ENCODE measurements around the gene CBX1. TPM values are rescaled to one million over a fixed set of nuclear protein-coding genes. Genes with fewer than 3 reads are reported as not detected.

Gene CBX1
- 61.3 and 64.6 TPM in 2 replicates for total RNA-seq

- peak; percentile 98 for DNase-seq
- Mint-ChIP-seq H3K27ac (peak within 1 kb of the TSS; percentile 89), H3K9me3 (no peaks in the 10 kb centered on the region), H3K4me3 (peak within 1 kb of the TSS; percentile 99), H3K36me3 (ENCODE audit: low read depth) (peaks cover 7% of the 10 kb centered on the region), H3K27me3 (no peaks in the 10 kb centered on the region), H3K4me1 (peaks cover 28% of the 10 kb centered on the region)
- intact Hi-C loops (cut with micrococcal nuclease), result loop anchor here (1.0 to 10.0 kb wide), 5 partner anchors 52 to 794 kb away; partner anchors contain the start of genes ATP5MC1, HOXB3, HOXB5 and NFE2L1
Observed at GRCh38 chr17:48101012-48101720, at the start of gene CBX1. TSS of gene CBX1 (minus strand) at chr17:48101478. CDS start at chr17:48077004, 24,474 bp downstream.

- Mint-ChIP-seq H3K36me3 (ENCODE audit: low read depth) (peaks cover 40% of the 10 kb centered on the region), H3K9me3 (no peaks in the 10 kb centered on the region), H3K27me3 (no peaks in the 10 kb centered on the region), H3K4me1 (no peaks in the 10 kb centered on the region), H3K4me3 (no peak overlapping the region), H3K27ac (no peak overlapping the region)
- intact Hi-C loops (cut with micrococcal nuclease), result no loop called here
- no peak for DNase-seq
Observed at GRCh38 chr17:48150597-48151001, 49.3 kb upstream of the CBX1 start.

GRCh38 chr17:48149787-48150463 is 48.6 kb upstream of the CBX1 start:
- no peak for DNase-seq
- no peak overlapping the region for H3K27ac Mint-ChIP-seq

GRCh38 chr17:48148854-48149786 is 47.8 kb upstream of the CBX1 start:
- H3K27ac Mint-ChIP-seq, result no peak overlapping the region
- H3K4me3 Mint-ChIP-seq, result no peak overlapping the region
- H3K27me3 Mint-ChIP-seq, result no peaks in the 10 kb centered on the region
- no peak for DNase-seq
- H3K4me1 Mint-ChIP-seq, result no peaks in the 10 kb centered on the region
- peaks cover 39% of the 10 kb centered on the region for H3K36me3 Mint-ChIP-seq (ENCODE audit: low read depth)
- intact Hi-C loops (cut with micrococcal nuclease), result no loop called here
- H3K9me3 Mint-ChIP-seq, result no peaks in the 10 kb centered on the region

More at GRCh38 chr17:48149787-48150463, 48.6 kb upstream of the CBX1 start:
- no peak overlapping the region for H3K4me3 Mint-ChIP-seq
- intact Hi-C loops (cut with micrococcal nuclease), result no loop called here
- H3K4me1 Mint-ChIP-seq, result no peaks in the 10 kb centered on the region
- peaks cover 39% of the 10 kb centered on the region for H3K36me3 Mint-ChIP-seq (ENCODE audit: low read depth)
- H3K9me3 Mint-ChIP-seq, result no peaks in the 10 kb centered on the region
- no peaks in the 10 kb centered on the region for H3K27me3 Mint-ChIP-seq

- Mint-ChIP-seq H3K4me3 (no peak overlapping the region), H3K9me3 (no peaks in the 10 kb centered on the region), H3K4me1 (peaks cover 3% of the 10 kb centered on the region), H3K36me3 (ENCODE audit: low read depth) (peaks cover 40% of the 10 kb centered on the region), H3K27me3 (no peaks in the 10 kb centered on the region), H3K27ac (peak overlapping the region; percentile 77)
- DNase-seq, result no peak
- intact Hi-C loops (cut with micrococcal nuclease), result no loop called here
Observed at GRCh38 chr17:48148029-48148770, 46.9 kb upstream of the CBX1 start.

- H3K4me1 Mint-ChIP-seq, result peaks cover 5% of the 10 kb centered on the region
- no peak overlapping the region for H3K4me3 Mint-ChIP-seq
- H3K9me3 Mint-ChIP-seq, result no peaks in the 10 kb centered on the region
- no peaks in the 10 kb centered on the region for H3K27me3 Mint-ChIP-seq
- peaks cover 36% of the 10 kb centered on the region for H3K36me3 Mint-ChIP-seq (ENCODE audit: low read depth)
- H3K27ac Mint-ChIP-seq, result peak overlapping the region; percentile 47
- intact Hi-C loops (cut with micrococcal nuclease), result no loop called here
- DNase-seq, result no peak
Observed at GRCh38 chr17:48144976-48145798, 43.9 kb upstream of the CBX1 start.

GRCh38 chr17:48144231-48144630 is 43.0 kb upstream of the CBX1 start:
- intact Hi-C loops (cut with micrococcal nuclease), result no loop called here
- no peak overlapping the region for H3K4me3 Mint-ChIP-seq
- no peaks in the 10 kb centered on the region for H3K9me3 Mint-ChIP-seq
- H3K27ac Mint-ChIP-seq, result no peak overlapping the region
- DNase-seq, result no peak
- no peaks in the 10 kb centered on the region for H3K27me3 Mint-ChIP-seq
- peaks cover 12% of the 10 kb centered on the region for H3K4me1 Mint-ChIP-seq
- H3K36me3 Mint-ChIP-seq (ENCODE audit: low read depth), result peaks cover 41% of the 10 kb centered on the region

- Mint-ChIP-seq H3K9me3 (no peaks in the 10 kb centered on the region), H3K4me3 (no peak overlapping the region), H3K4me1 (peaks cover 12% of the 10 kb centered on the region), H3K27ac (no peak overlapping the region), H3K36me3 (ENCODE audit: low read depth) (peaks cover 40% of the 10 kb centered on the region), H3K27me3 (no peaks in the 10 kb centered on the region)
- no peak for DNase-seq
- intact Hi-C loops (cut with micrococcal nuclease), result no loop called here
Observed at GRCh38 chr17:48143629-48144028, 42.4 kb upstream of the CBX1 start.

- Mint-ChIP-seq H3K4me3 (no peak overlapping the region), H3K36me3 (ENCODE audit: low read depth) (peaks cover 32% of the 10 kb centered on the region), H3K27ac (peak overlapping the region; percentile 65), H3K4me1 (peaks cover 12% of the 10 kb centered on the region), H3K27me3 (no peaks in the 10 kb centered on the region), H3K9me3 (no peaks in the 10 kb centered on the region)
- intact Hi-C loops (cut with micrococcal nuclease), result no loop called here
- no peak for DNase-seq
Observed at GRCh38 chr17:48139944-48140343, 38.7 kb upstream of the CBX1 start.

- Mint-ChIP-seq H3K9me3 (no peaks in the 10 kb centered on the region), H3K4me3 (no peak overlapping the region), H3K4me1 (peaks cover 9% of the 10 kb centered on the region), H3K27ac (peak overlapping the region; percentile 4), H3K27me3 (no peaks in the 10 kb centered on the region), H3K36me3 (ENCODE audit: low read depth) (peaks cover 29% of the 10 kb centered on the region)
- intact Hi-C loops (cut with micrococcal nuclease), result no loop called here
- DNase-seq, result no peak
Observed at GRCh38 chr17:48137656-48138055, 36.4 kb upstream of the CBX1 start.

GRCh38 chr17:48134912-48135480 is 33.7 kb upstream of the CBX1 start:
- no peak for DNase-seq
- Mint-ChIP-seq H3K9me3 (no peaks in the 10 kb centered on the region), H3K27ac (no peak overlapping the region), H3K27me3 (no peaks in the 10 kb centered on the region), H3K4me3 (no peak overlapping the region), H3K36me3 (ENCODE audit: low read depth) (peaks cover 30% of the 10 kb centered on the region), H3K4me1 (peaks cover 4% of the 10 kb centered on the region)
- intact Hi-C loops (cut with micrococcal nuclease), result no loop called here

- Mint-ChIP-seq H3K27me3 (no peaks in the 10 kb centered on the region), H3K4me3 (no peak overlapping the region), H3K36me3 (ENCODE audit: low read depth) (peaks cover 21% of the 10 kb centered on the region), H3K27ac (no peak overlapping the region), H3K4me1 (no peaks in the 10 kb centered on the region), H3K9me3 (no peaks in the 10 kb centered on the region)
- intact Hi-C loops (cut with micrococcal nuclease), result no loop called here
- DNase-seq, result no peak
Observed at GRCh38 chr17:48132385-48132784, 31.1 kb upstream of the CBX1 start.
